Fibroblast of skin of back (primary cell): ENCODE measurements around the gene ADARB1.

Source experiments
- DNase-seq: peaks from one replicate; pipeline ENCODE4 v3.0.0-alpha.2; 2013

The ADARB1 gene

DNA sequence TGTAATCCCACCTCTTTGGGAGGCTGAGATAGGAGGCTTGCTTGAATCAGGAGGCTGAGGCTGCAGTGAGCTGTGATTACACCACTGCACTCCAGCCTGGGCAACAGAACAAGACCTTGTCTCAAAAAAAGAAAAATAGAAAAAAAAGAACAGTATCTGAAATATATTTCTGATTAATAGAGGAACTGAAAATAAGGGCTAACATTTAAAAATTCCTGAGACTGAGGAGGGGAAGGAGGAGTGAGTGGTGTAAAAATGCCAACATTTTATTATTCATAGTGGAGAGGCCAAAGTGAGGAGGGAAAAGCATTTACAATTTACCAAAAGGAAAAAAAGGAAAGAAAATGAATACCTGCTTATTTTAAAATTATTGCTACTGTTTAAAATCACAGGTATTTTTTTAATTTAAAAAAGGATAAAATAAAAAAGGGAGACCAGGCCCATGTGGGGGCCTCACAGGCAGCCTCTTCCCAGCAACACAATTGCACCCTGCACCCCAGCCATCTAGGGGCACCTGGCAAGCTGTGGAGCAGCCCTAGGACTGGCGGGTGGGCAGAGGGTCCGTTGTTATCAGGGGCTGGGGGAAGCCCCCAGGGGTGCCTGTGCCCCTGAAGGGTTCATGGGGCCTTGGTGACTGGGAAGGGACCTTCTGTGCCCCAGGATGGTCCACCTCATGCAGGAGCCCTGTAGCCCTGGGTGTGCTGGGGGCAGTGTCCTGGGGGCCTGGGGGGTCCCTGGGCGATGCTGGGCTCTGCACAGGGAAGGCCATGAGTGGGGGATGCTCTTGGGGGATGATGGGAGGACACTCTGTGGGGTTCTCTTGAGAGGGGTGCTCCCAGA lies 34.8 kb upstream of the ADARB1 start:
- DNase-seq: no peak

DNA sequence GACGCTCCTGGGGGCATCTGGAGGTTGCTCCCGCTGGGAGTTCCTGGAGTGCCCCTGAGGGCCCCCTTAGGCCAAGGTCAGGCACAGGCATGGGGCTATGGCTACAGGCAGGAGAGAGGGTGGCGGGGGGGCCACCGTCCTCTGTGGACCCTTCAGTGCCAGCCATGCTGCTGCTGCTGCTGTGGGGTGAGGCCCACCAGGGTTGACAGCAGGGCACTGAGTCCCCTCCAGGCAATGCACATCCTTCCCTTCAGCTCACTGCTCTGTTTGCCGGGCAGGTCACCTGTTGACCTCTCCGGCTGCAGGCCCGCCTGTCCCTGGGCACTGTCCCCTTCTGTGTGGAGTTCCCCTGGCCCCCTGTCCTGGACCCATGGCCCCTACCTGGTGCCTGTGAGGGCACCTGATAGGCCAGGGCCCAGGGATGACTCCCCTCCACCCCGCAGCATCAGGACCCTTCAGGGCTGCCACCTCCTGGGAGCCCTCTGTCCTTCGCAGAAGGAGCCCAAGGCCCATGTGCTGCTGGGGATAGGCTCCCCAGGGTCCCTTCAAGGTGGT lies 34.1 kb upstream of the ADARB1 start:
- DNase-seq: no peak

DNA sequence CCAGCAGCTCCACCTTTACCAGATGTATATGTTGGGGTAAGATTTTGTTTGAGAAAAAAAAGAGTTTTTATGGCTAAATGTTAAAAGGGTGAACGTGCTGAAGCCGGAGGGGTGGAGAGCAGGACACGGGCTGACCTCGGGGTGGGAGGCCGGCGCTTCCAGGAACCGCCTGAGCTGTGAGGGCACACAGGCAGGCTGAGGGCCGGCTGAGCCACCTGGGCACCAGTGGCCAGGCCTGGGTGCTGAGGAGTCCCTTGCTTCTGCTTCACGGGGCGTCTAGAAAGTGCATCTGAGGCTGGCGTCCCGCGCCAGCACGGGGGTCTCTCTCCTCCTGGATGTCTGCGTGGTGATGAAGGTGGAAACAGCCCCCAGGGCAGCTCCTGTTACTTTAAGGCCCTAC lies 33.6 kb upstream of the ADARB1 start:
- DNase-seq: no peak

DNA sequence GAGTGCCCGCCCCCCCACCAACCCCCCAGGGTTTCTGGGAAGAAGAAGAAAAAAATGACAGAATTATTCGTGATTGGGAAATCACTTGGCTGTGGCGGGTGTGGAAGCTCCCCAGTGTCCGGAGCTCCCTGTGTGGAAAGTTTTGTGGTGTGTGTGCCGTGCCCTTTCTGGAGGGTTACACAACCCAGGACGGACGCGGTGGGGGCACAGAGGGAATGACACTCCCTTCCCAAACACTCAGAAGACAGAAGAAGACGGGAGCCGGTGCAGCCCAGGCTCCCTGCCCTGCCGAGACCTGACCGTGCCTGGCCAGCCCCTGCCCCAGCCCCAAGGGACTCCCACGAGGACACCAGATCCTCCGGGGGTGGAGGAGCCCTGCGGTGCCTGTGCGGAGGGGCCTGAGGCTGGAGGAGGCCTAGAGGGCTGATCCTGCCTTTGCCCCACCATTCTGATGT lies 33.0 kb upstream of the ADARB1 start:
- DNase-seq: peak; percentile 62

DNA sequence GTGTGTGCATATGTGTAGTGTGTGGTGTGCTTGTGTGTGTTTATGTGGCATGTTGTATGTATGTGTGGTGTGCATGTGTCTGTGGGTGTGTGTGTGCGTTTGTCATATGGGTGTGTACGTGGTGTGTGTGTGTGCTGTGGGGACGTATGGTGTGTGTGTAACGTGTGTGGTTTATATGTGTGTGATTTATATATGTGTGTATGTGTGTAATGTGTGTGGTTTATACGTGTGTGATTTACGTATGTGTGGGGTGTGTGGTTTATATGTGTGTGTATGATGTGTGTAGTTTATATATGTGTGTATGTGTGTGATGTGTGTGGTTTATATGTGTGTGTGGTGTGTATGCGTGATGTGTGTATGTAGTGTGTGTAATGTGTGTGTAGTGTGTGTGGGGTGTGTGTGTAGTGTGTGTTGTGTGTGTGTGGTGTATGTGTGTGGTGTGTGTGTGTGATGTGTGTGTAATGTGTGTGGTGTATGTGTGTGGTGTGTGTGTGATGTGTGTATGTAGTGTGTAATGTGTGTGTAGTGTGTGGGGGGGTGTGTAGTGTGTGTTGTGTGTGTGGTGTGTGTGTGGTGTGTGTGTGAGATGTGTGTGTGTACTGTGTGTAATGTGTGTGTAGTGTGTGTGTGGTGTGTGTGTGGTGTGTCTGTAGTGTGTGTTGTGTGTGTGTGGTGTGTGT lies 32.3 kb upstream of the ADARB1 start:
- no peak for DNase-seq

DNA sequence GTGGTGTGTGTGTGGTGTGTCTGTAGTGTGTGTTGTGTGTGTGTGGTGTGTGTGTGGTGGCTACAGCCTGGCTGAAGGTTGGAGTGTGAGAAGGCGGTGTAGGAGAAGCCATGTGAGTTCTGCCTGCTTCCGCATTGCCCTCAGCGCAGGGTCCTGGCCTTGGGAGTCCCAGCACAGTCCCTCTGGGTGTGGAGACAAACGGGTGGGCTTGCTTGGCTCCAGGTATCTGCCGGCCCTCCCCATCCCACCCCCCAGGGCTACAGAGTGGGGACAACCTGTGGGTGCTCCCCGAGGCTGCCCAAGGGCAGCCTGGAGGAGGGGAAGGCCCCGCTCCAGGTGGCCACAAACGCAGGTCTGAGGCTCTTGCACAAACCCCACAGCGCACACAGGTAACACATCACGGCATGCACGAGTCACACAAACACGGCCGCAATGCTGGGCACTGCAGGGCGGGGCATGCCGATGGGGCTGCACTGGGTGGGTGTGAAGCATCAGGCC lies 31.7 kb upstream of the ADARB1 start:
- DNase-seq: no peak

DNA sequence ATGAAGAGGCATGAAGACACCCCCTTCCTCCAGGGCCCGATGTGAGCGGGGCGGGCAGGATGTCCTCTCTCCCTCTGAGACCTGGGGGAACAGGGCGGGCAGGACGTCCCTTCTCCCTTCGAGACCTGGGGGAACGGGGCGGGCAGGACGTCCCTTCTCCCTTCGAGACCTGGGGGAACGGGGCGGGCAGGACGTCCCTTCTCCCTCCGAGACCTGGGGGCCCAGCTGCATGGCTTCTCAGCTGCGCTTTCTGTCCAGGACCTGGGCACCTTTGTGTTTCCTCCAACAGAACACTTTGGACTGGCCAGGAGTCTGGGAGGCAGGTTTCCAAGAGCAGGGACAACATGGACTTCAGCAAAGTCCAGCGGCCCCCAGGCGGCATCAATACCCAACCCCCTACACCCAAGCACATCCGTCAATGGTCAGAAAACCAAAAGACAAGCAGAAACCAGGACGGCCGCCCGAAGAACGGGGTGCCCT lies 30.8 kb upstream of the ADARB1 start:
- no peak for DNase-seq

DNA sequence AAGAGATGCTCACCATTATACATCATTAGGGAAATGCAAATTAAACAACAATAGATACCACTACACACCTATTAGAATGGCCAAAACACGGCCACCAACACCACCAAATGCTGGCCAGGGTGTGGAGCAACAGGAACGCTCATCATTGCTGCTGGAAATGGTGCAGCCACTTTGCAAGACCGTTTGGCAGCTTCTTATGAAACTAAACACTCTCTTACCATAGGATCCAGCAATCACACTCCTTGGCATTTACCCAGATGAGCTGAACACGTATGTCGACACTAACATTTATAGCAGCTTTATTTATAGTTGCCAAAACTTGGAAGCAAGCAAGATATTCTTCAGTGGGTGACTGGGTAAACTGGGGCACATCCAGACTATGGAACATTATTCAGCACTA lies 28.9 kb upstream of the ADARB1 start:
- DNase-seq: peak; percentile 24

DNA sequence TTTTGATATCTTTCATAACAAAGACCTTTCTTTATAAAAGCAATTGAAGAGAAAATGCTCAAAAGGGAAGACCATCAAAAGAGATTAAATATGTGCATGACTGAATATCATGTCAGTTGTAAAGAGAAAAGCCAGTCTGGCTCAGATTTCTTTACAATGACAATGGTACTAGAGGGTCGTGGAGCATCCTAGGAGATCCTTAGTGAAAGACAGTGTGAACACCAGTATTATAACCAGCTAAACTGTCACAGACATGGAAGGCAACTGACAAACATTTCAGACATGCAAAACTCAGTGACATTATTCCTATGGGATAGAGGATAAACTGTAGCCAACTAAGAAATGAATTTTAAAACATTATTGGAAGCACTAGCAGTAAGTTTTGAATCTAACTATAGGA lies 27.1 kb upstream of the ADARB1 start:
- DNase-seq: no peak

DNA sequence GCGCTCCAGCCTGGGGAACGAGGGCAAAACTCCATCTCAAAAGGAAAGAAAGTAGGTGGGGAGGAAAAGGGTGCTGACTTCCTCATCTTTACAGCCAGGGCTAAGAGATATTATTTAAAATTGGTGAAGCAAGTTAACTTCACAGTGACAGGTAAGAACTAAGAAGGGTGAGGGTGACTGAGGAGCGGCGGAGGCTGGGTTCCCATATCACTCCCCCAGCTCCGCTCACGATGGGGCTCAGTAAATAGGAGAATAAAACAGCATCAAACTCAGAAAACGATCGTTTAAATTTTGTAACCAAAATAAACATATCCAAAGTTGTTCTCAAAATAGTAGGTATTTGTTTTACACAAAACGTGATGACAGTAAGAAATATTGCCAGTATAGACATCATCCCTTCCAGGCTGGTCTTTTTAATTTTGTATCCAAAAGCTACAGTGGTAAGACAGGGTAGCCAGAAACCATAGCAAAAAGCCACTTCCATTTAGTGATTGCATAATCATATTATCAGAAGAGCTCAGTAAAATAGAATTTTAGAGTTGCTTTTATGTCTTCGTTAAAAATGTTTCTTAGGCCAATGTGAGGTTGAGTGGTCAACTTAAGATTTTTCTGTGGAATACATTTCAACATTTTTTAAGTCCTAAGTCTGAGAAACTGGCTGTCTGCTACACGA lies 26.2 kb upstream of the ADARB1 start:
- no peak for DNase-seq

DNA sequence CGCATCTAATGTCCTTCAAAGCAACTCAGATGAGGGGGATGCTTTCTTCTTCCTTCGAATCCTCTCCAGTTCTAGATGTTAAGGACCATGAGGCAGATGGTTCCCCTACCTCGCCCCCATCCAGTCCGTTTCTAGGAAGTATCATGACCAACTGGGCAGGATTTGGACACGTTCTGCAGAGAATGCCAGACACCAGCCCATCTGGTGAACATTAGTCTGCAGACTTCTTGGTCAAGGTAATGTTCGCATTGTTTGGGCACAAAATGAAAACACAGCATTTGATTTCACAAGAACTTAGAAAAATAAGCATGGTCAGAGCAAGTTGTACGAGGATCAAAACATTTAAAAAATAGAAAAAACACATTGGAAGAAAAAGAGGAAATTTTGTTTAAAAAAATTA lies 25.4 kb upstream of the ADARB1 start:
- DNase-seq: no peak

DNA sequence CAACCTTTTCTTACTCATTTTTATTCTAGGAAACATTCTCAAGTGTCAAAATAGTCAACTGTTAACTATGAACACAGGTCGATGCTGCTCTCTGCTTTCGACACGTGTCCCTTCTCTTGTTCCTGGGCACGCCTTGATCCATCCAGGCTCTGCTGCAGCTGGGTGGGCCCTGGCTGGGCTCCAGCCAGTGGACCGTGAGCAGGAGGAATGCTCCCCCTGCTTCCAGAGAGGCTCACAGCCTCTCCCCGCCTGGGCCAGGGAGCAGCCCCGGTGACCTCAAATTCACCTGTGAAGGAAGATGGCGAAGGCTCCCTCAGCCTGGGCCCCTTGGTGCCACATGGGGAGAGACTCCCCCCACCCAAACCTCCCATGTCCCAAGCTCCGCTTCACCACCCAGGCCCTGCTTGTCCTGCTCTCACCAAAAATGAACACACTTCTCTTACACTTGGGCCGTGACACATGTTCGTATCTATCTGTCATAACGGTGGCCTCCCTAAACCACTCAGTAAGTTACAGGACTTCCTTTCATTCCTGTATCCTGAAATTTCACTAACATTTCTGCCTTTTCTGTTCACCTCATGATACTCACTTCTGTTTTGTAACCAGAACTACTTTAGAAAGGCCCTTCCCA lies 24.6 kb upstream of the ADARB1 start:
- DNase-seq: no peak

DNA sequence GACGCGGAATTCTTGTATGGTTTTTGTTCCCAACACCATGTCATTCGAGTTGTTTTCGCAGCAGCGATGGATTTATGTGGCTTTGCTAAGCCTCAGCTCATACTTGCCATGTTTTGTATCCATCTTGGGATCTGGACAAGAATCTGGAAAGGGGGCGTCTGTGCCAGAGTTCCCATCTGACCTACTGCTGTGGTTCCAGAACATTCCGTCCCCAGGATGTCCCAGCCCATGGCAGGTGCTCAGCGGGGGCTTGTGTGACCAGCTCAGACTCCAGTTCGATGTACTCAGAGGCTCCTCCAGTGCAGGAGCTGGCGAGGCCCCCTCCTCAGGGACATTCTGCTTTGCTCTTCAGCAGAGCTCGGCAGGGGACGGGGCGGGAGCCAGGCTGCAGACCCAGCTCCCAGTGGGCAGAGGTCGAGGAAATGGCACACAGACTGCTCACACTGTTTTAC lies 24.0 kb upstream of the ADARB1 start:
- no peak for DNase-seq

DNA sequence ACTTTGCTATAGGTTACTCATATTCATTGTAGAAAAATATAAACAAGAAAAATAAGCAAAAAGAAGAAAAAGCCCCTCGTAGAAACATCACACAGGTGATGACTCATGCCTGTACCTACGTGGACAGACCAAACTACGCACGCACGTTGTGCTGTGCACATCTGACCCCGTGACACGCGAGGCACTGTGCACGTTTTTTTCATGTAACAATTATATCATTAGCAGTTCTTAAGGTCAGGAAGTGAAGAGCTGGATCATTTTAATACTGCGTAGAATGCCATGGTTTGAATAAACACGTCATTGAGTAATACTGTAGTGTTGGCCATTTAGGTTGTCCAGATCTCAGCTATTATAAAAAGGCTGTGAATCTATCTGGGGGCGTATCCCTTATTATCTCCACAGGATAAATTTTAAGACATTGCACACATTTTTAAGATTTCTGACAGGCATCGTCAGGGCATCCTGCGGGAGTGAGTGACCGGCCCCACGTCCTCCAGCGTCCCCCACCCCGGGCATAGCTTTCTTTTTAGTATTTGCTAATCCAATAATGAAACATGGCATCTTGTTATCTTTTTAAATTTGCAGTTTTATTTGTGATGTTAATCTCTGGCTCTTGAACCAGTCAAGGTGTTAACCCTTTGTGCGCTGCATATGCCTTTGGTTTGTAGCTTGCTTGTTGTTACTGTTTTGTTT lies 23.4 kb upstream of the ADARB1 start:
- DNase-seq: peak; percentile 91

DNA sequence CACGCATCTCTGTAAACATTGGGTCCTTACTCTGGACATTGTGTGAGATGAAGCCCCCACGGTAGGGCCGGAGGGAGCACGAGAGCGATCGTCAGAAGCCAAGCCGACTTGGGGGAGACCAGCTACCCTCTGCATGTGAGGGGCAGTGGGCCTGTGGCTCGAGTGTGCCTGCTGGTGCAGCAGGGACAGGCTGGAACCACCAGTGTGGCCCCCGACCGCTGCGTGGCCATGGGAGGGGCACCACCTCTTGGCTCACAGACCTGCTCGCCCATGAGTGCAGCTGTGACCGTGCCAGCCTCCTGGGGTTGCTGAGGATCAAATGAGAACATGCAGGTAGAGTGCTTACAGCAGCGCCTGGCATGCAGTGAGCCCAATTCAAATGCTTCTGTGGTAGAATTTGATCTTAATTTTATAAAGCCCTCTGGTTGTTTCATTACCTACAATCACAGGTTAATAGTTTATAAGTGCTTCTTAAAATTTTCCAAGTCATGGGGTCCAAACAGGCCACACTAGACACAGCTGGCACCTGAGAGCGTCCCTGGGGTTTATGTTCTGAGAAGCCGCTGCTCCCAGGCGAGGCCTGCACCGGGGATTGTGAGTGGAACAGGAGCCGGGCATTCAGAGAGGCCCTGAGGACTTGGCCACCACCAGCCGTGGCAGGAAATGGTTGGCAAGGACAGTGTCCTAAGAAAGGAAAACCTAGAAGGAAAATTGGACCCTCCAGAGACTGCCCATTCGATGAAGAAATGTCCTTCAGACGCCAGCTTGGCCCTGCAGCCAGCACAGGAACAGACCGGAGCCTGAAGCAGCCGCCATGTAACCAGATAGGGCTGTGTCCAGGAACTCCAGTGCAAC lies 22.6 kb upstream of the ADARB1 start:
- DNase-seq: no peak

DNA sequence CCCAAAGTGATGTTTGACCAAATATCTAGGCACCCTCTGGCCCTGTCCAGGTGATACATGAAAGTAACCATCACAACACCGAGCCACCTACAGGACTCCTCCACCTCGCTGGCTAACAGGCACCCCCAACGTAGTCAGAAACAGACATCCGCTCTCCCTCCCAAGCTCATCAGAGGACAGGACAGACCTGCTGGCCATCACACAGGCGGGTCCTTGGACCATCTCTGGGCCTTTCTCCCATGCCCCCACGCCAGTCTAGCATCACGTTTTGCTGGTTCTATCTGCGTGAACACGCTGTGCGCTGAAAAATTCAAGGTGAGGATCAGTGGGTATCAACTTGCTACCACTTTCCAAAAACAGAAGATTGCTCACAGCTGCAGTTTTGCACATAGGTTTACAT lies 21.4 kb upstream of the ADARB1 start:
- DNase-seq: no peak

DNA sequence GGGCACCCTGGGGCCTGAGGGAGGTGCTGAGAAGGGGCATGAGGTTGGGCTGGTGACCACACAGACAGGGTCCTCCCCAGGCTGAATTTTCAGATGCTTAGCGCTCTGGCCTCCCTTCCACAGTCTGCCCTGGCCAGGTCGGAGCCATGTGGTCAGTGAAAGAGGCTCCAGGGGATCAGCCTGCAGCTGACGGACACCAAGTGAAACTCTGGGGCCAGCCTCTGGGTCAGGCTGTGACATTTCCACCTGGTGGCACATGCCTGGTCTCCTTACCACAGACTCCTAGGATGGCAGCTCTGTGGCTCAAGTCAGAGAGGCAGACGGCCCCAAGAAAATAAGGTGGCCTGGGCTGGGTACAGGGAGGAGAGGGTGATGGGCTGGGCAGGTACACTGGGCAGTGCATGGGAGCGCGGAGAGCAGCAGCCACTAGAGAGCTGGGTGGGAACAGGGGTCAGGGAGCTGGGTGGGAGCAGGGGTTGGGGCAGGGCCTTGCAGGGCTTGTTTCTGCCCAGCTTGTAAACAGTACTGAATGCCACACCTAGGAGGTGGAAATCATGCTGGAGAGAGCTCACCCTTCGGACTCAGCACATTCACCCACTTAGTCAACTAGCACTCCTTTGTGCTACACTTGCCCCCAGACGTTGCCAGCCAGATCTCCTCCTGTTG lies 20.7 kb upstream of the ADARB1 start:
- DNase-seq: no peak

DNA sequence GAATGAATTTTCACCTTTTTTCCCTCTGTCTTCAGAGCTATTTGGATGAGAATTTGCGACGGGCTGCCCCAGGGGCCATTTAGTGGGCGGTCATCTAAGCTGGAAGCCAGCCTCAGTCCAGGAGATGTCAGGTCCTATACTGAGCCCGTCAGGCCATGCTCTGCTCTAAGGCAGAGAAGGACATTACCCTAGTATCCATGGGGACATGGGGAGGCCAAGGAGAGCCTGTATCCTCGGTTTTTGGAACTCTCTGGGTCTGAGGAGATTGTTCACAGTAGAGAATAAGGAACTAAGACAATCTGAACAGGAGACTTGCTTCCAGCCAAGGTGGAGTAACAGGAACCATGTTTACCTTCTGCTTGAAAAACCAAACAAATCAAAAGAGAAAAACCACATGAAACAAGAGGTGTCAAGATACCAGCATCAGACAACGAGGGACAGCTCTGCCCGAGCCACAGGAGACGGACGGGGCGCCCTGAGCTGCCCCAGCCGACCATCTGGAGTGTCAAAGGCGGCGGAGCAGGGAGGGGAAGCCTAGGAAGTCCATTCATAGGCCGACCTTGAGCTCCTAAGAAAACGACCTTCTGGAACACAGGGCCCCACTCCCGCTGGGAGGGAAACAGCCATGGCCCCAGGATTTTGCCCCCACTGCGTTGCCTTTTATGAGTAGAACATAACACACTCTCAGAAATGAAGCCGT lies 20.0 kb upstream of the ADARB1 start:
- DNase-seq: no peak

DNA sequence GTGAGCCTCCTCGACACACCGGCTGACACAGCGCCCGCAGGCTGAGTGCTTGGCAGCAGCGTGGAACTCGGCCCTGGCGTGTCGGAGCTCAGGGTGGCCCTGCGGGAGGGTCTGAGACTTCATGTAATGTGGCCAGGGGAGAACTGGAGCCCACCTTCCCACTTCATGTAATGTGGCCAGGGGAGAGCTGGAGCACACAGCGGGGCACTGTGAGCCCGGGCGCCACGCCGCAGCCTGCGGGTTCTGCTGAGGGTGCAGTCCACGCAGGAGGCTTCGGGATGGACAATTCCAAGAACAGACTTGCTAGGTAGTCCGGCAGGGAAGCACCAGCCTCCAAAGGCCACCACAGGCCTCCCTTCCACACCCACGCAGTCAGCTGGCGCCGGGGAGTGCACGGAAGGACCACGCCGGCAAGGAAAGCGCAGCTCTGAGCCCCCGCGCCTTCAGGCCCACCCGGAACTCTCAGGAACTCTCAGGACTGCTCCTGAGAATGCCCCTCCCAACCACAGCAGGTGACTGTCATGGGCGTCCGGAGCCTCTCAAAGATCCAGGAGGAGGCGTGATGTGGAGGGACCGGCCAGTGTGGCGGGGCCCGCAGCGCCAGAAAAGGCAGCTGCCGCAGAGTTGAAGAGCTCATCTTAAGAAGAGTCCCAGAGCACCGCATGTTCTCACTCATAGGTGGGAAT lies 19.3 kb upstream of the ADARB1 start:
- no peak for DNase-seq
